HTR-8/SVneo (cell line): ENCODE results near the gene SLC46A1.
A peak's percentile ranks its signal among the peaks of the same experiment; 100 is the strongest.
"Not testable (repeated sequence)": the region's sequence is repeated elsewhere in the genome, so short reads cannot be mapped to it uniquely, and the experiment has no call there.

Experiments
- DNase-seq: peaks from one replicate; pipeline ENCODE4 v3.0.0; 2011; ENCODE audit warnings: low spot score, mixed read lengths; ENCODE audit not compliant: insufficient read length
- FAIRE-seq: peaks from 2 replicates; lab custom pipeline; 2011; peaks lifted over from hg19 to GRCh38; lab: Jason Lieb, UNC

SLC46A1 gene

GRCh38 chr17:28405632-28406472 lies at the start of gene SLC46A1:
TSS of gene SLC46A1 (minus strand) at chr17:28406212. CDS start at chr17:28406114, 98 bp downstream.
- peak; percentile 74 for DNase-seq
- FAIRE-seq = peak; percentile 88

GRCh38 chr17:28449859-28450258 lies 43.8 kb upstream of the SLC46A1 start:
- no peak for FAIRE-seq

GRCh38 chr17:28447396-28447760 lies 41.4 kb upstream of the SLC46A1 start:
- FAIRE-seq (no peak), DNase-seq (no peak)

More at GRCh38 chr17:28449859-28450258, 43.8 kb upstream of the SLC46A1 start:
- no peak for DNase-seq

- no peak for DNase-seq
- no peak for FAIRE-seq
Measured at GRCh38 chr17:28446716-28447395, 40.8 kb upstream of the SLC46A1 start.

GRCh38 chr17:28443901-28444638 lies 38.1 kb upstream of the SLC46A1 start:
- FAIRE-seq (no peak), DNase-seq (no peak)

- not testable (repeated sequence) for FAIRE-seq, DNase-seq
Measured at GRCh38 chr17:28434326-28434725, 28.3 kb upstream of the SLC46A1 start.

- DNase-seq = no peak
- FAIRE-seq = no peak
Measured at GRCh38 chr17:28433721-28434120, 27.7 kb upstream of the SLC46A1 start.

- DNase-seq = not testable (repeated sequence)
Measured at GRCh38 chr17:28427982-28428381, 22.0 kb upstream of the SLC46A1 start.

GRCh38 chr17:28427371-28427770 lies 21.4 kb upstream of the SLC46A1 start:
- FAIRE-seq (no peak), DNase-seq (no peak)

More at GRCh38 chr17:28427982-28428381, 22.0 kb upstream of the SLC46A1 start:
- FAIRE-seq = not testable (repeated sequence)

- FAIRE-seq = no peak
Measured at GRCh38 chr17:28426081-28426519, 20.1 kb upstream of the SLC46A1 start.

GRCh38 chr17:28425206-28425605 lies 19.2 kb upstream of the SLC46A1 start:
- no peak for FAIRE-seq

More at GRCh38 chr17:28426081-28426519, 20.1 kb upstream of the SLC46A1 start:
- DNase-seq = peak; percentile 29

GRCh38 chr17:28421787-28422305 lies 15.8 kb upstream of the SLC46A1 start:
- FAIRE-seq = no peak
- DNase-seq = no peak

More at GRCh38 chr17:28425206-28425605, 19.2 kb upstream of the SLC46A1 start:
- DNase-seq = no peak

- peak; percentile 71 for DNase-seq
- peak; percentile 57 for FAIRE-seq
Measured at GRCh38 chr17:28416703-28417311, 10.8 kb upstream of the SLC46A1 start.

- FAIRE-seq = no peak
Measured at GRCh38 chr17:28415886-28416285, 9.9 kb upstream of the SLC46A1 start.

GRCh38 chr17:28413804-28414203 lies 7.8 kb upstream of the SLC46A1 start:
- DNase-seq (no peak), FAIRE-seq (no peak)

More at GRCh38 chr17:28415886-28416285, 9.9 kb upstream of the SLC46A1 start:
- no peak for DNase-seq

GRCh38 chr17:28412099-28412498 lies 6.1 kb upstream of the SLC46A1 start:
- FAIRE-seq = no peak
- DNase-seq = no peak

GRCh38 chr17:28407974-28408306 lies 1.9 kb upstream of the SLC46A1 start:
- DNase-seq (no peak), FAIRE-seq (no peak)

GRCh38 chr17:28407130-28407973 lies 1.3 kb upstream of the SLC46A1 start:
- FAIRE-seq = no peak

GRCh38 chr17:28406473-28406814 lies 432 bp upstream of the SLC46A1 start:
- FAIRE-seq (peak; percentile 4), DNase-seq (no peak)

More at GRCh38 chr17:28407130-28407973, 1.3 kb upstream of the SLC46A1 start:
- peak; percentile 72 for DNase-seq
